RCC 7860 (cell line): ENCODE data around the gene ANO4.

ENCODE experiments used
- DNase-seq: peaks from one replicate; pipeline ENCODE4 v3.0.0-alpha.2; 2015; ENCODE audit warnings: low spot score
- FAIRE-seq: peaks from 2 replicates; lab custom pipeline; 2012; peaks lifted over from hg19 to GRCh38; lab: Jason Lieb, UNC

The ANO4 gene

DNA sequence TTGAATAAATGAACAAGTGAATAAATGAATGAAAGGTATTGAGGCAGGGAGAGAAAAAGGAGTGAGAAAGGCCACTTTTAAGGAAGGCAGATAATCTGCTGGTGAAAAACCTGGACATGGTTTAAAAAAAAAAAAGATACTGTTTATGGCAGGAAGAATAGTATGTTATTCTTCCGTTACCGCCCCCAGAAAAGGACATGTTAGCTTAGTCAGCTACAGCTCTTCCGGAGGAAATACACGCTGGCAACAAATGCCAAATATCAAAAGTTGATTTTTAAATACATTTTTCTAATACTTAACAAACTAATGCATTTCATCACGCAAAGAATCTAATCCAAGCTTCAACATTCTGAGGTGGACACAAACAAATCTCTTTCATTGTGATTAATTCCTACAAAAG lies 372.3 kb downstream of the ANO4 start:
- no peak for FAIRE-seq
- no peak for DNase-seq

DNA sequence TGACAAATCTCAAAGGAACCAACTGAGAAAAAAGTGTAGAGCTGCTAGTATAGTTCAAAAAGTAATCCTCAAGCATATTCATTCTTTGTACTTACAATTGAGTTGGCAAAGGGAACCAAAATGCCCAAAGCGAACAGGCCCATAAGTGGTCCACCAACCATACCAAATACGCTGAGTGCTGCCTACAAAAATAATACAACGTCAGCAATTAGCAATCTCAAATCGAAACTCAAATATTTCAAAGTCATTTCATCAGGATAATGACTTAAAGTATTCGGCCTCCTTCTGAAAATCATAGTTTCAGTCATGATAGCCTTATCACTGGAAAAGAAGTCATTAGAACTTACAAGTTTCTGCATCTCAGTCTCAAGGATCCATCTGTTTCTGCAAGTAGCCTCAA lies 373.4 kb downstream of the ANO4 start:
- FAIRE-seq (no peak), DNase-seq (no peak)

DNA sequence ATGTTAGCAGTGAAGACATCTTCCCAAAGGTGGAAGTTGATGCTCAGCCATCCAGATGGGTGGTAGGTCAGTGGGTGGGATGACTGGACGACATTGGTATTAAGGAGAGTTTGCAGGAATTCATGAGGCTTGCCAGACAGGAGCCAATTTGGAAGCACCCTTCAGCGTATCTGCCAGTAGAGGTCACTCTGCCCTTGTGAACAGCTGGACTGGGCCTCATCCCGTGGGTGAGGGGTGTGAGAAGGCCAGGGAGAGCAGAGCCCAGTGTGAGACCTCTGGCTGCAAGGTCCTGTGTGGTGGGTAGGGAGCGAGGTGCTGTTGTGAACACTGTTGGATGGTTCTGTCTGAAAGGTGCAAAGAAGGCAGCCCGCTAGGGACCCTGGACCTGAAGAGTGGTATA lies 377.7 kb downstream of the ANO4 start:
- no peak for FAIRE-seq
- no peak for DNase-seq

DNA sequence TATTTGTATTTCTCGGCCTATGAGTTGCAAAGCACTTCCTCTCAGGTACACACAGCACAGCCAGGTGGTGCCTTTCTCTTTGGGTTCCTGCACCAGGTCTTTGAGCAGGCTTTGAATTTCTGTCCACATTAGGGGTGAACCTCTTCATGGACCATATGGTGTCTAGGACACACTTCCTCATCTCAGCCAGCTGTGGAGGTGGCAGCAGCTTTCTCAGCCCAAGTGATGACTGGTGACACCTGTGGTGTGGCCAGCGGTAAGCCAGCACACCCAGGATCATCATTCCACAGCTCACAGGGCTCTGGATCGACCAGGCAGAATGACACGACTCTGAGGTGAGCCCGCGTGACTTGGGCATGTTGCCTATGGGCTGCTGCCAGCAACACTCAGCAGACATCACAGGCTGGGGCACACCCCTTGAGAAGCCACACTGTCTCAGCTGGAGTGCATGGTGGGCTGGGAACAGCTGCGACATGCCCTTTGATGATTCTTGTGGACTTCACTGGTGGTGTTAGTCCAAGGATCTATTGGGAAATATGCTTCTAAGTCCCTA lies 378.7 kb downstream of the ANO4 start:
- DNase-seq (no peak), FAIRE-seq (no peak)

DNA sequence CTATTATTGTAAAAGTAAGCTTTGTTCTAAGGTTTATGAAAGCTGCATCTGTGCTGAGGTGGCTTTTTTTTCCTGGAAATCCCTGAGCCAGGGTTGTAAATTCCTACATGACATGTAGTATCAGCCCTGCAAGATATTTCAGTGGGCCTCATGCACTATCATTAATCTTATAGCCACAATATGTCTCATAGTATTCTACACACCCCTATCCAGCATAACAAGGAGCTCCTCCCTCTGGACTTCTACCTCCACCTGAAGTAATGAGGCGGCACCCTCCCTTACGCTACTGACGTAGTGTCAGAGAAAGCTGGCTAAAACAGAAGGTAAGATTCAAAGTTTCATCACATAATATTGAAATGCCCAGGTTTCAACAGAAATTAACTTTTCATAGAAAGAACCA lies 380.0 kb downstream of the ANO4 start:
- DNase-seq (no peak), FAIRE-seq (no peak)
